ENCODE results near the gene PEX11B.

DNA sequence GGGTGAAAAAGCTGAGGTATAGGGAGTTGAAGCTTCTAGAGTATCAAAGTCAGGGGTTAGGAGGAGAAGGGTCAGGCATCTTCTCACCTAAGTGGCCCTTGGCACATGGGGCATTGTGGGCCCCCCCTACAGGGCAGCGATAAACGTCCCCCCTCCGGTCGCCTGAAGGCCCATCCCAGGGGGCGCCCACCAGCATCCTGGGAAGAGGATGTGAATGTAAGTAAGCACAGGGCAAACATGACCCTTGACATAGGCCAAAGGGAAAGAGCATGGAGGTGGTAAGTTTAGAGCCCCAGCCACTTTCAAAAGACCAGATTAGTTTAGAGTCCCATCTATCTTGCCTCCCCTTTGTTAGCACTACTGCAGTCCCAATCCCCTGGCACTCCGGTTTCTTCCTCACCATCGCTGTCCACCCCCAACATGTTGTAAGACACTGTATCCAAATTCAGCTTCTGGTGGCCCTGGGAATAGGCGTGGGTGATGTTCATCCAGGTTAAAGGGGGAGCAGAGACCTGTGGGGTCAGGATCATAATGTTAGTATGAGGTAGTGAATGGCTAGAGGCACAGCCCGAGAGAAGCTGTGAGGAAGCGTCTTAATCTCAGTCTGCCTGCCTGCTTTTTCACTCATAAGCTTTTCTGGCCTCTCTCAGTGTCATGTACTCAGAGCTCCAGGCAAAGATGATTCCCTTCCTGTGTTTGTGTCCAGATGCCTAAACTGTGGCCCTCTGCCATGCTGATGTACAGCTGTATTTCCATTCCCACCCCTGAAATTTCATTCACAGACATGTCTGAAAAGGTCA, 11.4 kb downstream of the PEX11B start:
- TF ChIP-seq, protein P1, sequence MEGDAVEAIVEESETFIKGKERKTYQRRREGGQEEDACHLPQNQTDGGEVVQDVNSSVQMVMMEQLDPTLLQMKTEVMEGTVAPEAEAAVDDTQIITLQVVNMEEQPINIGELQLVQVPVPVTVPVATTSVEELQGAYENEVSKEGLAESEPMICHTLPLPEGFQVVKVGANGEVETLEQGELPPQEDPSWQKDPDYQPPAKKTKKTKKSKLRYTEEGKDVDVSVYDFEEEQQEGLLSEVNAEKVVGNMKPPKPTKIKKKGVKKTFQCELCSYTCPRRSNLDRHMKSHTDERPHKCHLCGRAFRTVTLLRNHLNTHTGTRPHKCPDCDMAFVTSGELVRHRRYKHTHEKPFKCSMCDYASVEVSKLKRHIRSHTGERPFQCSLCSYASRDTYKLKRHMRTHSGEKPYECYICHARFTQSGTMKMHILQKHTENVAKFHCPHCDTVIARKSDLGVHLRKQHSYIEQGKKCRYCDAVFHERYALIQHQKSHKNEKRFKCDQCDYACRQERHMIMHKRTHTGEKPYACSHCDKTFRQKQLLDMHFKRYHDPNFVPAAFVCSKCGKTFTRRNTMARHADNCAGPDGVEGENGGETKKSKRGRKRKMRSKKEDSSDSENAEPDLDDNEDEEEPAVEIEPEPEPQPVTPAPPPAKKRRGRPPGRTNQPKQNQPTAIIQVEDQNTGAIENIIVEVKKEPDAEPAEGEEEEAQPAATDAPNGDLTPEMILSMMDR (conservative IDR thresholded peaks at IDR 0.05; ENCODE audit: low read depth, low read length), result no peak
- no peak for TF ChIP-seq POLR2A (IDR thresholded peaks at IDR 0.05; ENCODE audit: low read depth, low read length)

Measured in IMR-90 (cell line).